Left kidney (tissue), 2 donors: ENCODE results near the gene CPNE7. TPM values are rescaled to one million over a fixed set of nuclear protein-coding genes. Genes with fewer than 3 reads are reported as not detected.
"Not testable (repeated sequence)": the region's sequence is repeated elsewhere in the genome, so short reads cannot be mapped to it uniquely, and the experiment has no call there.

Experiments used
- DNase-seq: peaks from one replicate; pipeline ENCODE4 v3.0.0-alpha.2; 2013
- polyA plus RNA-seq: library from polyadenylated mRNA; unstranded; fragments of 120-200 nt; gene quantifications from one replicate; pipeline ENCODE4 v1.2.1, GENCODE V29; 2013; ENCODE audit not compliant: insufficient read length

CPNE7 gene
- polyA plus RNA-seq, 1 donor = 4.0 TPM

- no peak for DNase-seq
Measured at GRCh38 chr16:89565506-89566372, 9.8 kb upstream of the CPNE7 start.

GRCh38 chr16:89567656-89568594, 7.6 kb upstream of the CPNE7 start:
- DNase-seq = no peak

- no peak for DNase-seq
Measured at GRCh38 chr16:89569506-89570341, 5.8 kb upstream of the CPNE7 start.

- DNase-seq = no peak
Measured at GRCh38 chr16:89570342-89570923, 5.1 kb upstream of the CPNE7 start.

- not testable (repeated sequence) for DNase-seq
Measured at GRCh38 chr16:89570983-89571598, 4.5 kb upstream of the CPNE7 start.

GRCh38 chr16:89571636-89572035, 3.9 kb upstream of the CPNE7 start:
- DNase-seq = no peak

- no peak for DNase-seq
Measured at GRCh38 chr16:89572073-89572484, 3.5 kb upstream of the CPNE7 start.

- DNase-seq = no peak
Measured at GRCh38 chr16:89572485-89573205, 2.9 kb upstream of the CPNE7 start.

GRCh38 chr16:89573826-89574680, 1.5 kb upstream of the CPNE7 start:
- no peak for DNase-seq

GRCh38 chr16:89574681-89575246, 794 bp upstream of the CPNE7 start:
- DNase-seq = no peak

GRCh38 chr16:89576153-89577054, 846 bp downstream of the CPNE7 start:
- no peak for DNase-seq

GRCh38 chr16:89577055-89577759, 1.6 kb downstream of the CPNE7 start:
- DNase-seq = no peak

GRCh38 chr16:89579351-89579750, 3.8 kb downstream of the CPNE7 start:
- no peak for DNase-seq

- no peak for DNase-seq
Measured at GRCh38 chr16:89581045-89581695, 5.6 kb downstream of the CPNE7 start.

GRCh38 chr16:89581861-89582563, 6.5 kb downstream of the CPNE7 start:
- no peak for DNase-seq

- DNase-seq = no peak
Measured at GRCh38 chr16:89582614-89583196, 7.1 kb downstream of the CPNE7 start.
